Measurements from ENCODE around the gene PREX1.

Gene PREX1

GRCh38 chr20:48731536-48731935 is 96.3 kb downstream of the PREX1 start:
- Histone ChIP-seq H3K36me3 (ENCODE audit: insufficient read depth, insufficient read length, low read length) (peaks cover 13% of the 10 kb centered on the region), H3K4me3 (ENCODE audit: insufficient read length, low read depth) (no peak overlapping the region), H3K9me3 (ENCODE audit: insufficient read depth, low read length) (no peaks in the 10 kb centered on the region), H3K27me3 (ENCODE audit: insufficient read depth, insufficient read length) (no peaks in the 10 kb centered on the region), H3K4me1 (ENCODE audit: insufficient read depth, insufficient read length) (peaks cover 3% of the 10 kb centered on the region), H3K9ac (ENCODE audit: insufficient read length, low read depth) (no peak overlapping the region)
- no peak for DNase-seq (ENCODE audit: low read depth, low spot score)
- no peak for TF ChIP-seq YY1 (IDR thresholded peaks at IDR 0.05; ENCODE audit: insufficient read depth, insufficient read length)
- no peak for TF ChIP-seq SUZ12 (IDR thresholded peaks at IDR 0.05; ENCODE audit: extremely low read depth, insufficient read depth, insufficient read length)
- TF ChIP-seq ZNF274 (IDR thresholded peaks at IDR 0.05; ENCODE audit: low read depth, low read length): no peak

- Histone ChIP-seq H3K4me1 (ENCODE audit: insufficient read depth, insufficient read length) (peaks cover 3% of the 10 kb centered on the region), H3K36me3 (ENCODE audit: insufficient read depth, insufficient read length, low read length) (peaks cover 17% of the 10 kb centered on the region), H3K4me3 (ENCODE audit: insufficient read length, low read depth) (no peak overlapping the region), H3K9me3 (ENCODE audit: insufficient read depth, low read length) (no peaks in the 10 kb centered on the region), H3K27me3 (ENCODE audit: insufficient read depth, insufficient read length) (no peaks in the 10 kb centered on the region), H3K9ac (ENCODE audit: insufficient read length, low read depth) (no peak overlapping the region)
- DNase-seq (ENCODE audit: low read depth, low spot score): no peak
- no peak for TF ChIP-seq ZNF274 (IDR thresholded peaks at IDR 0.05; ENCODE audit: low read depth, low read length)
- no peak for TF ChIP-seq YY1 (IDR thresholded peaks at IDR 0.05; ENCODE audit: insufficient read depth, insufficient read length)
- no peak for TF ChIP-seq SUZ12 (IDR thresholded peaks at IDR 0.05; ENCODE audit: extremely low read depth, insufficient read depth, insufficient read length)
Measured at GRCh38 chr20:48730977-48731376, 96.8 kb downstream of the PREX1 start.

GRCh38 chr20:48729538-48729937 is 98.3 kb downstream of the PREX1 start:
- TF ChIP-seq SUZ12 (IDR thresholded peaks at IDR 0.05; ENCODE audit: extremely low read depth, insufficient read depth, insufficient read length) (no peak), YY1 (IDR thresholded peaks at IDR 0.05; ENCODE audit: insufficient read depth, insufficient read length) (no peak), ZNF274 (IDR thresholded peaks at IDR 0.05; ENCODE audit: low read depth, low read length) (no peak)
- DNase-seq (ENCODE audit: low read depth, low spot score): no peak
- Histone ChIP-seq H3K9me3 (ENCODE audit: insufficient read depth, low read length) (no peaks in the 10 kb centered on the region), H3K9ac (ENCODE audit: insufficient read length, low read depth) (no peak overlapping the region), H3K4me3 (ENCODE audit: insufficient read length, low read depth) (no peak overlapping the region), H3K36me3 (ENCODE audit: insufficient read depth, insufficient read length, low read length) (peaks cover 23% of the 10 kb centered on the region), H3K27me3 (ENCODE audit: insufficient read depth, insufficient read length) (no peaks in the 10 kb centered on the region), H3K4me1 (ENCODE audit: insufficient read depth, insufficient read length) (peaks cover 3% of the 10 kb centered on the region)

- H3K4me1 ChIP-seq (ENCODE audit: insufficient read depth, insufficient read length): peaks cover 3% of the 10 kb centered on the region
Measured at GRCh38 chr20:48728042-48728825, 99.6 kb downstream of the PREX1 start.

GRCh38 chr20:48727226-48727625 is 100.6 kb downstream of the PREX1 start:
- Histone ChIP-seq H3K4me1 (ENCODE audit: insufficient read depth, insufficient read length) (peaks cover 6% of the 10 kb centered on the region), H3K9me3 (ENCODE audit: insufficient read depth, low read length) (no peaks in the 10 kb centered on the region), H3K27me3 (ENCODE audit: insufficient read depth, insufficient read length) (no peaks in the 10 kb centered on the region), H3K9ac (ENCODE audit: insufficient read length, low read depth) (no peak overlapping the region), H3K4me3 (ENCODE audit: insufficient read length, low read depth) (no peak overlapping the region), H3K36me3 (ENCODE audit: insufficient read depth, insufficient read length, low read length) (peaks cover 18% of the 10 kb centered on the region)
- no peak for DNase-seq (ENCODE audit: low read depth, low spot score)
- no peak for TF ChIP-seq SUZ12 (IDR thresholded peaks at IDR 0.05; ENCODE audit: extremely low read depth, insufficient read depth, insufficient read length)
- no peak for TF ChIP-seq YY1 (IDR thresholded peaks at IDR 0.05; ENCODE audit: insufficient read depth, insufficient read length)
- TF ChIP-seq ZNF274 (IDR thresholded peaks at IDR 0.05; ENCODE audit: low read depth, low read length): no peak

More at GRCh38 chr20:48728042-48728825, 99.6 kb downstream of the PREX1 start:
- no peak for DNase-seq (ENCODE audit: low read depth, low spot score)
- Histone ChIP-seq H3K27me3 (ENCODE audit: insufficient read depth, insufficient read length) (no peaks in the 10 kb centered on the region), H3K9ac (ENCODE audit: insufficient read length, low read depth) (no peak overlapping the region), H3K4me3 (ENCODE audit: insufficient read length, low read depth) (no peak overlapping the region), H3K36me3 (ENCODE audit: insufficient read depth, insufficient read length, low read length) (peaks cover 18% of the 10 kb centered on the region), H3K9me3 (ENCODE audit: insufficient read depth, low read length) (no peaks in the 10 kb centered on the region)
- TF ChIP-seq YY1 (IDR thresholded peaks at IDR 0.05; ENCODE audit: insufficient read depth, insufficient read length) (no peak), ZNF274 (IDR thresholded peaks at IDR 0.05; ENCODE audit: low read depth, low read length) (no peak), SUZ12 (IDR thresholded peaks at IDR 0.05; ENCODE audit: extremely low read depth, insufficient read depth, insufficient read length) (no peak)

- H3K4me1 ChIP-seq (ENCODE audit: insufficient read depth, insufficient read length): peaks cover 6% of the 10 kb centered on the region
- no peak overlapping the region for H3K9ac ChIP-seq (ENCODE audit: insufficient read length, low read depth)
- TF ChIP-seq YY1 (IDR thresholded peaks at IDR 0.05; ENCODE audit: insufficient read depth, insufficient read length): no peak
- TF ChIP-seq SUZ12 (IDR thresholded peaks at IDR 0.05; ENCODE audit: extremely low read depth, insufficient read depth, insufficient read length): no peak
- no peak for TF ChIP-seq ZNF274 (IDR thresholded peaks at IDR 0.05; ENCODE audit: low read depth, low read length)
- no peaks in the 10 kb centered on the region for H3K27me3 ChIP-seq (ENCODE audit: insufficient read depth, insufficient read length)
- DNase-seq (ENCODE audit: low read depth, low spot score): no peak
- peaks cover 10% of the 10 kb centered on the region for H3K36me3 ChIP-seq (ENCODE audit: insufficient read depth, insufficient read length, low read length)
- H3K4me3 ChIP-seq (ENCODE audit: insufficient read length, low read depth): no peak overlapping the region
- H3K9me3 ChIP-seq (ENCODE audit: insufficient read depth, low read length): no peaks in the 10 kb centered on the region
Measured at GRCh38 chr20:48725555-48725991, 102.2 kb downstream of the PREX1 start.

GRCh38 chr20:48724891-48725554 is 102.8 kb downstream of the PREX1 start:
- DNase-seq (ENCODE audit: low read depth, low spot score): no peak
- Histone ChIP-seq H3K4me1 (ENCODE audit: insufficient read depth, insufficient read length) (peaks cover 5% of the 10 kb centered on the region), H3K9ac (ENCODE audit: insufficient read length, low read depth) (no peak overlapping the region), H3K9me3 (ENCODE audit: insufficient read depth, low read length) (no peaks in the 10 kb centered on the region), H3K36me3 (ENCODE audit: insufficient read depth, insufficient read length, low read length) (peaks cover 10% of the 10 kb centered on the region), H3K4me3 (ENCODE audit: insufficient read length, low read depth) (no peak overlapping the region), H3K27me3 (ENCODE audit: insufficient read depth, insufficient read length) (no peaks in the 10 kb centered on the region)
- no peak for TF ChIP-seq SUZ12 (IDR thresholded peaks at IDR 0.05; ENCODE audit: extremely low read depth, insufficient read depth, insufficient read length)
- no peak for TF ChIP-seq YY1 (IDR thresholded peaks at IDR 0.05; ENCODE audit: insufficient read depth, insufficient read length)
- no peak for TF ChIP-seq ZNF274 (IDR thresholded peaks at IDR 0.05; ENCODE audit: low read depth, low read length)

Measured in NT2/D1 (cell line).